Stimulated activated CD4-positive, alpha-beta T cell treated with anti-CD3 and anti-CD28 coated beads, Interleukin-12 subunit alpha, Interleukin-12 subunit beta, amount 100 ng/mL, for 4 hours (primary cell): Measurements from ENCODE around the gene OR5B21.
A peak's percentile ranks its signal among the peaks of the same experiment; 100 is the strongest.

ENCODE experiments used
- DNase-seq: peaks from one replicate; pipeline ENCODE4 v3.0.0-alpha.2; 2020

The OR5B21 gene

GRCh38 chr11:58508005-58508404, at the start of gene OR5B21:
Gene OR5B21 (minus strand): TSS chr11:58508105. CDS start chr11:58508105, 0 bp downstream.
- no peak for DNase-seq

GRCh38 chr11:58549644-58550043, 41.7 kb upstream of the OR5B21 start:
- DNase-seq, result no peak

GRCh38 chr11:58546841-58547240, 38.9 kb upstream of the OR5B21 start:
- DNase-seq, result no peak

GRCh38 chr11:58531865-58532341, 24.0 kb upstream of the OR5B21 start:
- no peak for DNase-seq

- DNase-seq, result no peak
Measured at GRCh38 chr11:58530236-58530635, 22.3 kb upstream of the OR5B21 start.

- no peak for DNase-seq
Measured at GRCh38 chr11:58527429-58527828, 19.5 kb upstream of the OR5B21 start.

- DNase-seq, result no peak
Measured at GRCh38 chr11:58526721-58527120, 18.8 kb upstream of the OR5B21 start.

GRCh38 chr11:58525037-58525614, 17.2 kb upstream of the OR5B21 start:
- no peak for DNase-seq

- DNase-seq, result peak; percentile 25
Measured at GRCh38 chr11:58524232-58525036, 16.5 kb upstream of the OR5B21 start.

GRCh38 chr11:58513747-58514367, 6.0 kb upstream of the OR5B21 start:
- DNase-seq, result no peak

- no peak for DNase-seq
Measured at GRCh38 chr11:58511636-58512035, 3.7 kb upstream of the OR5B21 start.

GRCh38 chr11:58509748-58510147, 1.8 kb upstream of the OR5B21 start:
- no peak for DNase-seq

- DNase-seq, result no peak
Measured at GRCh38 chr11:58508814-58509213, 909 bp upstream of the OR5B21 start.

- no peak for DNase-seq
Measured at GRCh38 chr11:58507355-58507754, 550 bp downstream of the OR5B21 start.

- no peak for DNase-seq
Measured at GRCh38 chr11:58506935-58507334, 970 bp downstream of the OR5B21 start.

- no peak for DNase-seq
Measured at GRCh38 chr11:58505849-58506248, 2.1 kb downstream of the OR5B21 start.

- no peak for DNase-seq
Measured at GRCh38 chr11:58504232-58504631, 3.7 kb downstream of the OR5B21 start.

- no peak for DNase-seq
Measured at GRCh38 chr11:58503361-58503856, 4.5 kb downstream of the OR5B21 start.

- no peak for DNase-seq
Measured at GRCh38 chr11:58502004-58502403, 5.9 kb downstream of the OR5B21 start.

GRCh38 chr11:58498464-58498863, 9.4 kb downstream of the OR5B21 start:
- no peak for DNase-seq

GRCh38 chr11:58497951-58498350, 10.0 kb downstream of the OR5B21 start:
- no peak for DNase-seq

GRCh38 chr11:58495906-58496305, 12.0 kb downstream of the OR5B21 start:
- DNase-seq, result no peak

GRCh38 chr11:58494101-58494500, 13.8 kb downstream of the OR5B21 start:
- DNase-seq, result no peak

- no peak for DNase-seq
Measured at GRCh38 chr11:58493676-58494075, 14.2 kb downstream of the OR5B21 start.
